Motor neuron (in vitro differentiated cells): ENCODE results near the gene WNT10A. TPM values are rescaled to one million over a fixed set of nuclear protein-coding genes. Genes with fewer than 3 reads are reported as not detected.

Source experiments
- ATAC-seq, 8 experiments: fragments of 200-7000 bp; cut with Tn5 transposase; replicated peaks in 6 of 8; 2 replicates each; pipeline ENCODE4 v1.8.0; 2021; ENCODE audit warnings: mild to moderate bottlenecking in 8 of 8, moderate library complexity in 8 of 8
- H3K27ac ChIP-seq, 2 donors: fragments of 250-450 bp; sonication (Bioruptor Pico); 2 replicates each; pipeline ENCODE4 v1.9.0; 2021; ENCODE audit warnings: antibody characterized with exemption in 2 of 2, mild to moderate bottlenecking in 2 of 2, moderate library complexity in 1 of 2
- H3K4me1 ChIP-seq, 2 donors: fragments of 250-450 bp; sonication (Bioruptor Pico); replicated peaks in 1 of 2; 2 replicates each; pipeline ENCODE4 v1.6.1; 2021; ENCODE audit warnings: antibody characterized with exemption in 2 of 2, mild to moderate bottlenecking in 2 of 2, moderate library complexity in 1 of 2
- H3K4me3 ChIP-seq, 5 donors: fragments of 250-450 bp; sonication (Bioruptor Pico); 2 replicates each; pipeline ENCODE4 v1.9.0; 2021; ENCODE audit warnings: antibody characterized with exemption in 5 of 5, mild to moderate bottlenecking in 5 of 5, moderate library complexity in 4 of 5
- WGBS, 10 experiments: fragments of 450-650 bp; shearing (Covaris generic); methylation state at CpG; one replicate each; pipeline ENCODE4 v1.0.0; 2022; 5-methylcytosine and 5-hydroxymethylcytosine counted together
- in situ Hi-C, 9 experiments: fragments of 400-800 bp; cut with MboI; loops; one replicate each; pipeline ENCODE4 v1.15.0; 2021; ENCODE audit warnings: low sequenced_read_pairs in 9 of 9, low pct_unique_long_range_greater_than_20kb in 2 of 9; ENCODE audit not compliant: unreplicated experiment in 9 of 9
- total RNA-seq, 8 experiments: library from RNA; unstranded; fragments of 300-600 nt; gene quantifications; 2 replicates each; pipeline versions ENCODE4 v1.2.3 to v1.2.4, GENCODE V29; 2022

WNT10A gene
- total RNA-seq, 8 experiments from 2014 or later: 0.11 to 0.81 (median 0.14) TPM; not detected in 5

GRCh38 chr2:218872645-218873358, 7.8 kb upstream of the WNT10A start:
- Histone ChIP-seq H3K4me3 (peak overlapping the region in 4 of 5 donors; percentile 13 to 18 (median 16)), H3K27ac (no peak overlapping the region), H3K4me1 (no peaks in the 10 kb centered on the region)
- in situ Hi-C loops: no loop called here
- ATAC-seq: no peak
- 0 to 28% (median 20%) methylated on average over 1 to 7 of the region's 22 CpGs; no CpG with 5 or more reads in 4 of the 10 experiments for WGBS, 10 experiments

- H3K27ac ChIP-seq: no peak overlapping the region
- 0 to 70% (median 4%) methylated on average over 1 to 14 of the region's 86 CpGs; no CpG with 5 or more reads in 2 of the 10 experiments for WGBS, 10 experiments
- peak in 6 of 8 experiments; percentile 27 to 50 (median 36) for ATAC-seq
- no peaks in the 10 kb centered on the region for H3K4me1 ChIP-seq
- in situ Hi-C loops: no loop called here
- H3K4me3 ChIP-seq: peak overlapping the region in 4 of 5 donors; percentile 13 to 18 (median 16)
Observed at GRCh38 chr2:218873359-218874194, 7.1 kb upstream of the WNT10A start.

- WGBS, 10 experiments: 0 to 40% (median 13%) methylated on average over 1 to 2 of the region's 2 CpGs; no CpG with 5 or more reads in 6 of the 10 experiments
- no peak for ATAC-seq
- in situ Hi-C loops: no loop called here
- no peak overlapping the region for H3K4me3 ChIP-seq
- peaks cover 0 to 4% of the 10 kb centered on the region in 2 donors for H3K4me1 ChIP-seq
- no peak overlapping the region for H3K27ac ChIP-seq
Observed at GRCh38 chr2:218875692-218876246, 4.9 kb upstream of the WNT10A start.

GRCh38 chr2:218876562-218877219, 4.0 kb upstream of the WNT10A start:
- WGBS, 10 experiments: 0% methylated on average over 1 of the region's 3 CpGs; no CpG with 5 or more reads in 8 of the 10 experiments
- Histone ChIP-seq H3K27ac (no peak overlapping the region), H3K4me3 (no peak overlapping the region), H3K4me1 (peaks cover 0 to 4% of the 10 kb centered on the region in 2 donors)
- ATAC-seq: peak; percentile 36 to 72 (median 54)
- in situ Hi-C loops: no loop called here

GRCh38 chr2:218877331-218877730, 3.3 kb upstream of the WNT10A start:
- Histone ChIP-seq H3K27ac (no peak overlapping the region), H3K4me1 (peaks cover 0 to 4% of the 10 kb centered on the region in 2 donors), H3K4me3 (no peak overlapping the region)
- in situ Hi-C loops: no loop called here
- no peak for ATAC-seq
- WGBS, 10 experiments: 14 to 20% methylated on average over 1 to 4 of the region's 6 CpGs; no CpG with 5 or more reads in 8 of the 10 experiments

GRCh38 chr2:218877891-218878290, 2.8 kb upstream of the WNT10A start:
- peaks cover 0 to 4% of the 10 kb centered on the region in 2 donors for H3K4me1 ChIP-seq
- no peak for ATAC-seq
- no CpG with 5 or more reads among the region's 5 CpGs for WGBS, 10 experiments

GRCh38 chr2:218878486-218878885, 2.2 kb upstream of the WNT10A start:
- Histone ChIP-seq H3K4me3 (no peak overlapping the region), H3K27ac (no peak overlapping the region), H3K4me1 (peaks cover 0 to 8% of the 10 kb centered on the region in 2 donors)
- in situ Hi-C loops: no loop called here
- WGBS, 10 experiments: 0 to 43% (median 28%) methylated on average over 1 to 3 of the region's 6 CpGs; no CpG with 5 or more reads in 2 of the 10 experiments
- ATAC-seq: no peak

More at GRCh38 chr2:218877891-218878290, 2.8 kb upstream of the WNT10A start:
- no peak overlapping the region for H3K27ac ChIP-seq
- in situ Hi-C loops: no loop called here
- H3K4me3 ChIP-seq: no peak overlapping the region

- in situ Hi-C loops: no loop called here
- no peak overlapping the region for H3K4me3 ChIP-seq
- peaks cover 0 to 8% of the 10 kb centered on the region in 2 donors for H3K4me1 ChIP-seq
- no peak overlapping the region for H3K27ac ChIP-seq
- WGBS, 10 experiments: 10 to 100% (median 55%) methylated on average over 2 to 10 of the region's 16 CpGs; no CpG with 5 or more reads in 4 of the 10 experiments
- no peak for ATAC-seq
Observed at GRCh38 chr2:218878926-218879761, 1.5 kb upstream of the WNT10A start.

- 3 to 80% (median 19%) methylated on average over 1 to 10 of the region's 11 CpGs; no CpG with 5 or more reads in 4 of the 10 experiments for WGBS, 10 experiments
- peaks cover 0 to 8% of the 10 kb centered on the region in 2 donors for H3K4me1 ChIP-seq
- in situ Hi-C loops: no loop called here
- H3K27ac ChIP-seq: no peak overlapping the region
- no peak for ATAC-seq
- no peak overlapping the region for H3K4me3 ChIP-seq
Observed at GRCh38 chr2:218879776-218880101, 913 bp upstream of the WNT10A start.

- Histone ChIP-seq H3K4me1 (peaks cover 0 to 8% of the 10 kb centered on the region in 2 donors), H3K27ac (no peak overlapping the region), H3K4me3 (no peak overlapping the region)
- in situ Hi-C loops: no loop called here
- no CpG with 5 or more reads among the region's 24 CpGs for WGBS, 10 experiments
- no peak for ATAC-seq
Observed at GRCh38 chr2:218880859-218881594, 375 bp downstream of the WNT10A start.

GRCh38 chr2:218881744-218882460, 1.2 kb downstream of the WNT10A start:
- ATAC-seq: no peak
- in situ Hi-C loops: no loop called here
- no peak overlapping the region for H3K4me3 ChIP-seq
- WGBS, 10 experiments: 40 to 79% (median 59%) methylated on average over 1 to 6 of the region's 13 CpGs; no CpG with 5 or more reads in 6 of the 10 experiments
- no peak overlapping the region for H3K27ac ChIP-seq
- peaks cover 0 to 8% of the 10 kb centered on the region in 2 donors for H3K4me1 ChIP-seq
